ENCODE data around the gene PSAT1. TPM values are rescaled to one million over a fixed set of nuclear protein-coding genes. Genes with fewer than 3 reads are reported as not detected.

Gene PSAT1
- total RNA-seq, 1 experiment from 2014 or later = 226 TPM

GRCh38 chr9:78325343-78325742, 28.4 kb downstream of the PSAT1 start:
- ATAC-seq (no peak), DNase-seq (ENCODE audit: low read depth, low spot score) (no peak)
- Histone ChIP-seq H3K4me1 (ENCODE audit: control insufficient read depth in 1 of 2, insufficient read depth in 2 of 2, low read length in 2 of 2) (no peaks in the 10 kb centered on the region), H3K4me3 (replicated peaks in 1 of 2; ENCODE audit: low read depth in 1 of 2, low read length in 2 of 2) (no peak overlapping the region), H3K9me2 (ENCODE audit: insufficient read depth) (no peaks in the 10 kb centered on the region), H3K79me2 (ENCODE audit: insufficient read depth, low read length) (no peaks in the 10 kb centered on the region), H3K9ac (ENCODE audit: low read length) (no peak overlapping the region), H3K4me2 (ENCODE audit: low read length) (no peak overlapping the region), H3K27ac (ENCODE audit: low read depth, low read length) (no peak overlapping the region), H3K9me3 (ENCODE audit: control insufficient read depth in 1 of 2, insufficient read depth in 1 of 2, low read depth in 1 of 2, low read length in 2 of 2) (no peaks in the 10 kb centered on the region), H2AFZ (ENCODE audit: low read depth, low read length, poor library complexity, severe bottlenecking) (no peak overlapping the region), H3K27me3 (ENCODE audit: insufficient read depth, low read length) (no peaks in the 10 kb centered on the region), H3K36me3 (ENCODE audit: control insufficient read depth in 1 of 2, insufficient read depth in 2 of 2, low read length in 2 of 2) (peaks cover 9 to 20% of the 10 kb centered on the region in 2 experiments; a peak in 3 of 4 replicates), H4K20me1 (ENCODE audit: insufficient read depth) (no peaks in the 10 kb centered on the region)
- BruUV-seq (replicated peaks) = no TSS peak
- intact Hi-C loops (cut with micrococcal nuclease) = no loop called here
- ChIA-PET RAD21 (ENCODE audit: low non-redundant PET in 1 of 2, low total read pairs in 2 of 2, uncharacterized antibody in 2 of 2, unreplicated experiment in 2 of 2) (no interaction called here), CTCF (no interaction called here), POLR2A (no interaction called here)
- no peak for TF ChIP-seq SIN3A (IDR thresholded peaks at IDR 0.05; ENCODE audit: low read depth)

- intact Hi-C loops (cut with micrococcal nuclease) = no loop called here
- RAD21 ChIA-PET (ENCODE audit: low non-redundant PET in 1 of 2, low total read pairs in 2 of 2, uncharacterized antibody in 2 of 2, unreplicated experiment in 2 of 2) = no interaction called here
- CTCF ChIA-PET = no interaction called here
- Histone ChIP-seq H3K4me1 (ENCODE audit: control insufficient read depth in 1 of 2, insufficient read depth in 2 of 2, low read length in 2 of 2) (no peaks in the 10 kb centered on the region), H3K79me2 (ENCODE audit: insufficient read depth, low read length) (no peaks in the 10 kb centered on the region), H3K27ac (ENCODE audit: low read depth, low read length) (no peak overlapping the region), H3K9me2 (ENCODE audit: insufficient read depth) (no peaks in the 10 kb centered on the region), H3K9ac (ENCODE audit: low read length) (no peak overlapping the region), H3K4me2 (ENCODE audit: low read length) (no peak overlapping the region), H3K36me3 (ENCODE audit: control insufficient read depth in 1 of 2, insufficient read depth in 2 of 2, low read length in 2 of 2) (peaks cover 9 to 23% of the 10 kb centered on the region in 2 experiments; a peak in 3 of 4 replicates), H4K20me1 (ENCODE audit: insufficient read depth) (no peaks in the 10 kb centered on the region), H3K9me3 (ENCODE audit: control insufficient read depth in 1 of 2, insufficient read depth in 1 of 2, low read depth in 1 of 2, low read length in 2 of 2) (no peaks in the 10 kb centered on the region), H3K27me3 (ENCODE audit: insufficient read depth, low read length) (no peaks in the 10 kb centered on the region), H3K4me3 (replicated peaks in 1 of 2; ENCODE audit: low read depth in 1 of 2, low read length in 2 of 2) (no peak overlapping the region), H2AFZ (ENCODE audit: low read depth, low read length, poor library complexity, severe bottlenecking) (no peak overlapping the region)
- DNase-seq (ENCODE audit: low read depth, low spot score) (no peak), ATAC-seq (no peak)
- BruUV-seq (replicated peaks) = no TSS peak
- POLR2A ChIA-PET = interaction anchor here (1.0 kb wide), 1 partner anchor 29 kb away, joined by 4 read pairs; the partner anchor contains the start of gene PSAT1
- TF ChIP-seq SIN3A (IDR thresholded peaks at IDR 0.05; ENCODE audit: low read depth) (no peak), SRF (IDR thresholded peaks at IDR 0.05; ENCODE audit: low read depth) (no peak), YY1 (IDR thresholded peaks at IDR 0.05; ENCODE audit: extremely low read depth, insufficient replicate concordance, low read depth, low read length) (no peak), RAD21 (IDR thresholded peaks at IDR 0.05; ENCODE audit: low read depth) (no peak), EGR1 (IDR thresholded peaks at IDR 0.05; ENCODE audit: low read depth) (no peak), ZNF274 (IDR thresholded peaks at IDR 0.05; ENCODE audit: low read depth, low read length) (no peak), ZFX (IDR thresholded peaks at IDR 0.05) (no peak), POLR2A (IDR thresholded peaks at IDR 0.05; ENCODE audit: borderline replicate concordance, extremely low read depth, insufficient read depth, insufficient read length) (no peak), CTCF (IDR thresholded peaks at IDR 0.05 in 2 of 3, conservative IDR thresholded peaks at IDR 0.05 in 1 of 3; ENCODE audit: borderline replicate concordance in 1 of 3, insufficient read depth in 1 of 3, low read depth in 2 of 3, low read length in 2 of 3) (no peak), ZBTB33 (IDR thresholded peaks at IDR 0.05; ENCODE audit: extremely low read depth, insufficient replicate concordance, low read length) (no peak), JUND (IDR thresholded peaks at IDR 0.05) (no peak), REST (IDR thresholded peaks at IDR 0.05; ENCODE audit: low read depth) (no peak), EZH2 (IDR thresholded peaks at IDR 0.05) (no peak), FOSL1 (IDR thresholded peaks at IDR 0.05; ENCODE audit: low read depth) (no peak)
Measured at GRCh38 chr9:78325846-78326360, 29.0 kb downstream of the PSAT1 start.

Measured in HCT116 (cell line).